ENCODE measurements around the gene SLC51B. TPM values are rescaled to one million over a fixed set of nuclear protein-coding genes. Genes with fewer than 3 reads are reported as not detected.

The SLC51B gene
- total and polyA plus RNA-seq, 7 donors, result 0.04 to 0.07 TPM; not detected in 5

- Histone ChIP-seq H3K9me3 (no peaks in the 10 kb centered on the region), H3K36me3 (ENCODE audit: insufficient read depth in 1 of 2, low read depth in 1 of 2) (no peaks in the 10 kb centered on the region), H3K4me3 (peak within 1 kb of the TSS; percentile 52), H3K27me3 (ENCODE audit: insufficient read depth in 3 of 3, low read length in 2 of 3) (no peaks in the 10 kb centered on the region), H3K27ac (peak within 1 kb of the TSS; percentile 87), H3K4me1 (peaks cover 32% of the 10 kb centered on the region)
- TF ChIP-seq CTCF (IDR thresholded peaks at IDR 0.05), result no peak
- DNase-seq, result peak in 1 of 2 donors; percentile 74
- ATAC-seq, result peak; percentile 73 to 94 (median 90)
- WGBS, 3 donors, result 57 to 68% (median 58%) methylated on average over 64 to 73 of the region's 73 CpGs
- intact Hi-C loops (cut with DNase I), result no loop called here
These were observed 31.5 kb downstream of the SLC51B start, which contains the start of gene KBTBD13 for GRCh38 chr15:65076486-65077290. Gene KBTBD13 (plus strand): TSS chr15:65076746. CDS start chr15:65076816, 70 bp downstream.

GRCh38 chr15:65077291-65077980, 32.2 kb downstream of the SLC51B start:
- peak overlapping the region; percentile 87 for H3K27ac ChIP-seq
- no peaks in the 10 kb centered on the region for H3K36me3 ChIP-seq (ENCODE audit: insufficient read depth in 1 of 2, low read depth in 1 of 2)
- no peak for TF ChIP-seq CTCF (IDR thresholded peaks at IDR 0.05)
- H3K9me3 ChIP-seq, result no peaks in the 10 kb centered on the region
- H3K27me3 ChIP-seq (ENCODE audit: insufficient read depth in 3 of 3, low read length in 2 of 3), result no peaks in the 10 kb centered on the region
- WGBS, 3 donors, result 51 to 69% (median 57%) methylated on average over 82 to 85 of the region's 85 CpGs
- intact Hi-C loops (cut with DNase I), result no loop called here
- peak overlapping the region; percentile 52 for H3K4me3 ChIP-seq
- H3K4me1 ChIP-seq, result peaks cover 29% of the 10 kb centered on the region
- ATAC-seq, result peak in 3 of 4 donors; percentile 6 to 17 (median 9)
- no peak for DNase-seq

- DNase-seq, result peak; percentile 74 to 92
- WGBS, 3 donors, result 9 to 29% (median 10%) methylated on average over 20 to 24 of the region's 24 CpGs
These were observed 32.8 kb downstream of the SLC51B start for GRCh38 chr15:65077981-65078352.

DNA sequence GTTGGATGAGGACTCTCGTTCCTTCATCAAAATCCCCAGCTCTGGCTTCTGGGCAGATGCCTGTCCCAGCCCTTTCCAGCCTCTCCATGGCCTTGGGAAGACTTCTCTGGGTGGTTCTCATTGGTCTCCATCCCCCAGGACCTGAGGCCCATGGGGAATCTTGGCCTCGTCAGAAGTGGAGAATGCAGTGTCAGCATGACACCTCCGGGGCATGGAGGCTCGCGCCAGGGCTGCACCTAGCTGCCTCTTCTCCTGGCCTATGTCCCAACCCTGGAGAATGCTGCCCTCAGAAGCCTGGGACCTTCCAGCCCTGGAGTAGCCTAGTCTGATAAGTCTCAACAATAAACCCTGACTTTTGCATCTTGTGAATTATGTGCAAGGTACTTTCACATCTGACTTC, 34.4 kb downstream of the SLC51B start:
- 39 to 52% (median 43%) methylated on average over 5 of the region's 5 CpGs for WGBS, 3 donors
- intact Hi-C loops (cut with DNase I), result no loop called here
- H3K4me1 ChIP-seq, result peaks cover 43% of the 10 kb centered on the region
- no peaks in the 10 kb centered on the region for H3K36me3 ChIP-seq (ENCODE audit: insufficient read depth in 1 of 2, low read depth in 1 of 2)
- H3K27me3 ChIP-seq (ENCODE audit: insufficient read depth in 3 of 3, low read length in 2 of 3), result no peaks in the 10 kb centered on the region
- DNase-seq (no peak), ATAC-seq (no peak)
- TF ChIP-seq CTCF (IDR thresholded peaks at IDR 0.05), result no peak
- peak overlapping the region; percentile 15 for H3K27ac ChIP-seq
- no peak overlapping the region for H3K4me3 ChIP-seq
- H3K9me3 ChIP-seq, result no peaks in the 10 kb centered on the region

More at GRCh38 chr15:65077981-65078352, 32.8 kb downstream of the SLC51B start:
- peak overlapping the region; percentile 52 for H3K4me3 ChIP-seq
- peak; percentile 60 for TF ChIP-seq CTCF (IDR thresholded peaks at IDR 0.05)
- H3K4me1 ChIP-seq, result peaks cover 34% of the 10 kb centered on the region
- H3K27ac ChIP-seq, result peak overlapping the region; percentile 87
- H3K9me3 ChIP-seq, result no peaks in the 10 kb centered on the region
- intact Hi-C loops (cut with DNase I), result loop anchor here in 1 of 2 donors (1.0 kb wide), 1 partner anchor 24 kb away; no protein-coding TSS in a partner anchor
- H3K36me3 ChIP-seq (ENCODE audit: insufficient read depth in 1 of 2, low read depth in 1 of 2), result no peaks in the 10 kb centered on the region
- ATAC-seq, result peak; percentile 78 to 89 (median 87)
- H3K27me3 ChIP-seq (ENCODE audit: insufficient read depth in 3 of 3, low read length in 2 of 3), result no peaks in the 10 kb centered on the region

All from psoas muscle (tissue), 8 donors.